HEK293 (cell line): ENCODE data around the gene AJUBA.

Source experiments
- CTCF ChIA-PET: fragments of 350-600 bp; formaldehyde crosslinking; extraction: SDS; loops from one replicate; lab custom pipeline; 2021; ENCODE audit warnings: antibody characterized with exemption; lab: Yijun Ruan, JAX
- POLR2A ChIA-PET: fragments of 300-600 bp; formaldehyde crosslinking; extraction: SDS; loops from one replicate; lab custom pipeline; 2020; ENCODE audit warnings: antibody characterized with exemption, inconsistent platforms; lab: Yijun Ruan, JAX
- H3K27ac ChIP-seq: fragments of 200-500 bp; sonication (Bioruptor generic); 2 replicates; pipeline ENCODE4 v1.5.1; 2014; ENCODE audit warnings: low read depth, low read length, control low read depth, inconsistent platforms; ENCODE audit errors: extremely low read depth
- H3K36me3 ChIP-seq, 2 experiments: fragments of 200-500 bp in 1 of 2; sonication (Bioruptor generic) in 1 of 2; 1 replicate in 1 of 2; 2 replicates in 1 of 2; pipeline ENCODE4 v1.5.1; 2014 to 2017; ENCODE audit warnings: inconsistent platforms in 2 of 2, low read length in 2 of 2; ENCODE audit not compliant: control insufficient read depth in 2 of 2, insufficient read depth in 1 of 2
- H3K4me1 ChIP-seq: fragments of 200-500 bp; sonication (Bioruptor generic); 2 replicates; pipeline ENCODE4 v1.5.1; 2014; ENCODE audit warnings: mild to moderate bottlenecking, low read length, inconsistent platforms; ENCODE audit not compliant: control insufficient read depth, insufficient read depth
- H3K4me3 ChIP-seq: 2 replicates; pipeline ENCODE4 v1.5.1; 2011; ENCODE audit warnings: low read depth, mild to moderate bottlenecking, control low read depth, low read length, moderate library complexity
- H3K9me3 ChIP-seq: fragments of 200-500 bp; sonication (Bioruptor generic); 2 replicates; pipeline ENCODE4 v1.5.1; 2014; ENCODE audit warnings: low read depth, low read length, inconsistent platforms; ENCODE audit not compliant: control insufficient read depth, insufficient read depth
- GFI1B ChIP-seq: fragments of 450-650 bp; formaldehyde crosslinking; IDR thresholded peaks from 2 replicates; pipeline ENCODE4 v1.5.1; 2016; ENCODE audit warnings: missing biosample characterization, missing genetic modification characterization
- HOXD13 ChIP-seq: sonication (generic); formaldehyde crosslinking; IDR thresholded peaks from 2 replicates; pipeline ENCODE4 v1.8.0; 2022; ENCODE audit warnings: missing genetic modification reagents, borderline replicate concordance
- KLF1 ChIP-seq: fragments of 450-650 bp; formaldehyde crosslinking; IDR thresholded peaks from 2 replicates; pipeline ENCODE4 v1.5.1; 2016; ENCODE audit warnings: missing biosample characterization, missing genetic modification characterization
- MYNN ChIP-seq: fragments of 450-650 bp; formaldehyde crosslinking; IDR thresholded peaks from 2 replicates; pipeline ENCODE4 v1.5.1; 2016; ENCODE audit warnings: missing biosample characterization, missing genetic modification characterization, borderline replicate concordance
- PATZ1 ChIP-seq: fragments of 450-650 bp; formaldehyde crosslinking; IDR thresholded peaks from 2 replicates; pipeline ENCODE4 v1.5.1; 2016; ENCODE audit warnings: missing biosample characterization, missing genetic modification characterization
- SCRT2 ChIP-seq: fragments of 450-650 bp; formaldehyde crosslinking; IDR thresholded peaks from 2 replicates; pipeline ENCODE4 v1.5.1; 2016; ENCODE audit warnings: missing biosample characterization, missing genetic modification characterization
- TCF7L2 ChIP-seq: IDR thresholded peaks from 2 replicates; pipeline ENCODE4 v1.6.1; 2011; ENCODE audit warnings: low read depth, mild to moderate bottlenecking, inconsistent platforms, low read length, moderate library complexity, borderline replicate concordance
- ZFHX2 ChIP-seq: fragments of 450-650 bp; formaldehyde crosslinking; conservative IDR thresholded peaks from 2 replicates; pipeline ENCODE4 v1.5.1; 2016; ENCODE audit warnings: missing biosample characterization, missing genetic modification characterization
- ZIC2 ChIP-seq: fragments of 450-650 bp; formaldehyde crosslinking; IDR thresholded peaks from 2 replicates; pipeline ENCODE4 v1.5.1; 2016; ENCODE audit warnings: missing biosample characterization, missing genetic modification characterization
- ZNF18 ChIP-seq: fragments of 450-650 bp; formaldehyde crosslinking; IDR thresholded peaks from 2 replicates; pipeline ENCODE4 v1.5.1; 2016; ENCODE audit warnings: missing biosample characterization, missing genetic modification characterization
- ZNF184 ChIP-seq: fragments of 450-650 bp; IDR thresholded peaks from 2 replicates; pipeline ENCODE4 v1.5.1; 2018; ENCODE audit warnings: missing biosample characterization, mild to moderate bottlenecking, missing genetic modification characterization
- ZNF223 ChIP-seq: fragments of 450-650 bp; formaldehyde crosslinking; IDR thresholded peaks from 2 replicates; pipeline ENCODE4 v1.5.1; 2016; ENCODE audit warnings: missing biosample characterization, missing genetic modification characterization
- ZNF239 ChIP-seq: fragments of 450-650 bp; formaldehyde crosslinking; IDR thresholded peaks from 2 replicates; pipeline ENCODE4 v1.5.1; 2016; ENCODE audit warnings: missing biosample characterization, missing genetic modification characterization
- ZNF26 ChIP-seq: fragments of 450-650 bp; formaldehyde crosslinking; IDR thresholded peaks from 2 replicates; pipeline ENCODE4 v1.5.1; 2016; ENCODE audit warnings: missing biosample characterization, missing genetic modification characterization
- ZNF473 ChIP-seq: fragments of 450-650 bp; formaldehyde crosslinking; IDR thresholded peaks from 2 replicates; pipeline ENCODE4 v1.5.1; 2017; ENCODE audit warnings: missing biosample characterization, missing genetic modification characterization
- ZNF596 ChIP-seq: fragments of 450-650 bp; IDR thresholded peaks from 2 replicates; pipeline ENCODE4 v1.5.0; 2018; ENCODE audit warnings: missing biosample characterization, mild to moderate bottlenecking, missing genetic modification characterization, moderate library complexity
- ZNF600 ChIP-seq: fragments of 450-650 bp; formaldehyde crosslinking; IDR thresholded peaks from 2 replicates; pipeline ENCODE4 v1.5.1; 2016; ENCODE audit warnings: missing biosample characterization, missing genetic modification characterization
- ZNF654 ChIP-seq: fragments of 450-650 bp; formaldehyde crosslinking; IDR thresholded peaks from 2 replicates; pipeline ENCODE4 v1.5.1; 2016; ENCODE audit warnings: low read depth, missing biosample characterization, missing genetic modification characterization
- ZNF677 ChIP-seq: fragments of 450-650 bp; IDR thresholded peaks from 2 replicates; pipeline ENCODE4 v1.5.0; 2018; ENCODE audit warnings: missing biosample characterization, mild to moderate bottlenecking, missing genetic modification characterization, moderate library complexity
- ZNF747 ChIP-seq: fragments of 450-650 bp; formaldehyde crosslinking; IDR thresholded peaks from 2 replicates; pipeline ENCODE4 v1.5.1; 2016; ENCODE audit warnings: missing biosample characterization, missing genetic modification characterization
- ZSCAN4 ChIP-seq: fragments of 450-650 bp; formaldehyde crosslinking; IDR thresholded peaks from 2 replicates; pipeline ENCODE4 v1.5.1; 2017; ENCODE audit warnings: missing biosample characterization, missing genetic modification characterization
- TF ChIP-seq, protein P1 (sequence below): fragments of 450-650 bp; formaldehyde crosslinking; IDR thresholded peaks from 2 replicates; pipeline ENCODE4 v1.5.1; 2016; ENCODE audit warnings: missing biosample characterization, missing genetic modification characterization

The AJUBA gene

GRCh38 chr14:22995889-22996625 is 13.7 kb upstream of the AJUBA start:
- POLR2A ChIA-PET, result interaction anchor here (1.2 to 5.2 kb wide), 6 partner anchors 10 to 73 kb away, joined by 3 to 50 read pairs (median 6); partner anchors contain the start of gene CDH24

GRCh38 chr14:22994762-22995275 is 12.5 kb upstream of the AJUBA start:
- ChIA-PET CTCF (interaction anchor here (0.6 to 17.9 kb wide), 39 partner anchors 9 to 568 kb away, joined by 3 to 469 read pairs (median 4); partner anchors contain the start of genes ACIN1, AJUBA, C14orf119 and CDH24), POLR2A (interaction anchor here (0.5 to 5.2 kb wide), 19 partner anchors 8 to 1128 kb away, joined by 3 to 50 read pairs (median 4); partner anchors contain the start of genes AJUBA and CDH24)
- Histone ChIP-seq H3K4me1 (peaks cover 7% of the 10 kb centered on the region), H3K36me3 (peaks cover 0 to 7% of the 10 kb centered on the region in 2 experiments; a peak in 2 of 3 replicates), H3K9me3 (no peaks in the 10 kb centered on the region), H3K27ac (no peak overlapping the region), H3K4me3 (no peak overlapping the region)
- TF ChIP-seq KLF1 (tag by site-specific recombination), result no peak
- 0 out of 2 replicates have a peak, but pooled peaks have one; percentile 47 for TF ChIP-seq PATZ1
- no peak for TF ChIP-seq ZNF18 (tag by site-specific recombination)
- no peak for TF ChIP-seq ZNF223 (tag by site-specific recombination)
- no peak for TF ChIP-seq ZNF239
- TF ChIP-seq ZNF677, result no peak
- TF ChIP-seq TCF7L2, result no peak
- TF ChIP-seq ZNF596 (tag by site-specific recombination), result no peak
- TF ChIP-seq ZSCAN4, result no peak
- no peak for TF ChIP-seq ZNF747 (tag by site-specific recombination)
- 0 out of 2 replicates have a peak, but pooled peaks have one; percentile 29 for TF ChIP-seq ZIC2 (tag by site-specific recombination)
- peak; percentile 79 for TF ChIP-seq ZNF654 (tag by site-specific recombination)
- TF ChIP-seq ZNF600 (tag by site-specific recombination), result 0 out of 2 replicates have a peak, but pooled peaks have one; percentile 44
- no peak for TF ChIP-seq ZNF473 (tag by site-specific recombination)
- no peak for TF ChIP-seq ZNF26 (tag by site-specific recombination)
- no peak for TF ChIP-seq ZNF184 (tag by site-specific recombination)
- no peak for TF ChIP-seq SCRT2
- peak; percentile 68 for TF ChIP-seq ZFHX2 (tag by site-specific recombination)

More at GRCh38 chr14:22995889-22996625, 13.7 kb upstream of the AJUBA start:
- H3K4me3 ChIP-seq, result no peak overlapping the region
- no peak overlapping the region for H3K27ac ChIP-seq
- CTCF ChIA-PET, result interaction anchor here (0.6 to 17.9 kb wide), 19 partner anchors 10 to 214 kb away, joined by 3 to 469 read pairs (median 6); partner anchors contain the start of genes AJUBA, CDH24, HAUS4 and PRMT5
- H3K36me3 ChIP-seq, result peaks cover 0 to 6% of the 10 kb centered on the region in 2 experiments; a peak in 2 of 3 replicates
- no peaks in the 10 kb centered on the region for H3K9me3 ChIP-seq
- peaks cover 7% of the 10 kb centered on the region for H3K4me1 ChIP-seq
- no peak for TF ChIP-seq MYNN (tag by site-specific recombination)
- TF ChIP-seq GFI1B (tag by site-specific recombination), result no peak
- TF ChIP-seq, protein P1, sequence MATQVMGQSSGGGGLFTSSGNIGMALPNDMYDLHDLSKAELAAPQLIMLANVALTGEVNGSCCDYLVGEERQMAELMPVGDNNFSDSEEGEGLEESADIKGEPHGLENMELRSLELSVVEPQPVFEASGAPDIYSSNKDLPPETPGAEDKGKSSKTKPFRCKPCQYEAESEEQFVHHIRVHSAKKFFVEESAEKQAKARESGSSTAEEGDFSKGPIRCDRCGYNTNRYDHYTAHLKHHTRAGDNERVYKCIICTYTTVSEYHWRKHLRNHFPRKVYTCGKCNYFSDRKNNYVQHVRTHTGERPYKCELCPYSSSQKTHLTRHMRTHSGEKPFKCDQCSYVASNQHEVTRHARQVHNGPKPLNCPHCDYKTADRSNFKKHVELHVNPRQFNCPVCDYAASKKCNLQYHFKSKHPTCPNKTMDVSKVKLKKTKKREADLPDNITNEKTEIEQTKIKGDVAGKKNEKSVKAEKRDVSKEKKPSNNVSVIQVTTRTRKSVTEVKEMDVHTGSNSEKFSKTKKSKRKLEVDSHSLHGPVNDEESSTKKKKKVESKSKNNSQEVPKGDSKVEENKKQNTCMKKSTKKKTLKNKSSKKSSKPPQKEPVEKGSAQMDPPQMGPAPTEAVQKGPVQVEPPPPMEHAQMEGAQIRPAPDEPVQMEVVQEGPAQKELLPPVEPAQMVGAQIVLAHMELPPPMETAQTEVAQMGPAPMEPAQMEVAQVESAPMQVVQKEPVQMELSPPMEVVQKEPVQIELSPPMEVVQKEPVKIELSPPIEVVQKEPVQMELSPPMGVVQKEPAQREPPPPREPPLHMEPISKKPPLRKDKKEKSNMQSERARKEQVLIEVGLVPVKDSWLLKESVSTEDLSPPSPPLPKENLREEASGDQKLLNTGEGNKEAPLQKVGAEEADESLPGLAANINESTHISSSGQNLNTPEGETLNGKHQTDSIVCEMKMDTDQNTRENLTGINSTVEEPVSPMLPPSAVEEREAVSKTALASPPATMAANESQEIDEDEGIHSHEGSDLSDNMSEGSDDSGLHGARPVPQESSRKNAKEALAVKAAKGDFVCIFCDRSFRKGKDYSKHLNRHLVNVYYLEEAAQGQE (tag by site-specific recombination), result peak; percentile 85
- no peak for TF ChIP-seq HOXD13 (CRISPR knock-in tag)
